Panc1 (cell line): ENCODE data around the gene CDC42BPA.

Experiments
- SIN3A ChIP-seq: IDR thresholded peaks from 2 replicates; pipeline ENCODE4 v1.6.1; 2012; ENCODE audit warnings: low read depth, mild to moderate bottlenecking, low read length, moderate library complexity, borderline replicate concordance; ENCODE audit not compliant: insufficient read depth
- TF ChIP-seq, protein P1 (sequence below): fragments of 450-650 bp; IDR thresholded peaks from 2 replicates; pipeline ENCODE4 v1.5.1; 2017; ENCODE audit warnings: mild to moderate bottlenecking

DNA sequence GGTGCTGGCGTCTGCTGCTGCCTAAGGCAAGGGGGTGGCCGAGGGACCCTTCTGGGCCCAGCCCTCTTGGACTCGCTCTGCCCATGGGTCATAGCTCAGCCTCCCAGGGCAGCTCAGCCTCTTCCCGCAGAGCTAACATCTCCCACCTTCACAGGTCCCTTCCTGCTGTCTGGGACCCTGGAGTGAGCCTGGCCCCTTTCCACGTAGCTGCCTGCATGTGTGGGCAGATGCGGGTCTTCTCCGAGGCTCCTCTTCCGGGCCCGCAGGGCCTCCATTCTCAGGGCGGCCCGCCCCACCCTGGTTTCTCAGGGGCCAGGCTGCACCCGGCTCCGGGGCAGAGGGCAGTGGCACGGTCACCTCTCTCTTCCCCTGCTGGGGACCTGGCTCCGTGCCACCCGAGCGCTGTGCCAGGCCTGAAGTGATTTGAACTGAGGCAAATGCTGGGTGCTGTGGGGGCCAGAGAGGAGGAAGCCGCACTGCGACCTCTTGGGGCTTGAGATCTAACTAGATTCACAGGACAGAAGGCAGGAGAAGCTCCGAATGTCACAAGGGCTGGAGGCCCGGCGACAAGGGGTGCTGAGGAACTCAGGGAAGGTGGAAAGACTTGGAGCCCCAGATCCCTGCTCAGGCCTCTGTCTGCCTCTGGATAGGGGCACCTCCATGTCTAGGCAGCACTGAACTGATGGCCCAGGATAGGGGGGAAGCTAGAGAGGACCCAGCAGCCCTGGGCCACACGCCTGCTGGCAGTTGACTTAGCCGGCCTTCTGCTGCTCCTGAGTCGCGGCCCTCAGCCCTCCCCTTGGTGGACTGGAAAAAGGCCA is 337.5 kb downstream of the CDC42BPA start:
- TF ChIP-seq, protein P1, sequence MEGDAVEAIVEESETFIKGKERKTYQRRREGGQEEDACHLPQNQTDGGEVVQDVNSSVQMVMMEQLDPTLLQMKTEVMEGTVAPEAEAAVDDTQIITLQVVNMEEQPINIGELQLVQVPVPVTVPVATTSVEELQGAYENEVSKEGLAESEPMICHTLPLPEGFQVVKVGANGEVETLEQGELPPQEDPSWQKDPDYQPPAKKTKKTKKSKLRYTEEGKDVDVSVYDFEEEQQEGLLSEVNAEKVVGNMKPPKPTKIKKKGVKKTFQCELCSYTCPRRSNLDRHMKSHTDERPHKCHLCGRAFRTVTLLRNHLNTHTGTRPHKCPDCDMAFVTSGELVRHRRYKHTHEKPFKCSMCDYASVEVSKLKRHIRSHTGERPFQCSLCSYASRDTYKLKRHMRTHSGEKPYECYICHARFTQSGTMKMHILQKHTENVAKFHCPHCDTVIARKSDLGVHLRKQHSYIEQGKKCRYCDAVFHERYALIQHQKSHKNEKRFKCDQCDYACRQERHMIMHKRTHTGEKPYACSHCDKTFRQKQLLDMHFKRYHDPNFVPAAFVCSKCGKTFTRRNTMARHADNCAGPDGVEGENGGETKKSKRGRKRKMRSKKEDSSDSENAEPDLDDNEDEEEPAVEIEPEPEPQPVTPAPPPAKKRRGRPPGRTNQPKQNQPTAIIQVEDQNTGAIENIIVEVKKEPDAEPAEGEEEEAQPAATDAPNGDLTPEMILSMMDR: no peak
- no peak for TF ChIP-seq SIN3A
